TTC549 (cell line): ENCODE results near the gene STAMBPL1.
"Not testable (repeated sequence)": the region's sequence is repeated elsewhere in the genome, so short reads cannot be mapped to it uniquely, and the experiment has no call there.

Experiments
- FAIRE-seq: peaks from 2 replicates; lab custom pipeline; 2012; peaks lifted over from hg19 to GRCh38; lab: Jason Lieb, UNC

STAMBPL1 gene

GRCh38 chr10:88879534-88880281, at the start of gene STAMBPL1:
Gene STAMBPL1 (plus strand): TSS chr10:88880245. CDS start chr10:88901709, 21,464 bp downstream.
- no peak for FAIRE-seq

DNA sequence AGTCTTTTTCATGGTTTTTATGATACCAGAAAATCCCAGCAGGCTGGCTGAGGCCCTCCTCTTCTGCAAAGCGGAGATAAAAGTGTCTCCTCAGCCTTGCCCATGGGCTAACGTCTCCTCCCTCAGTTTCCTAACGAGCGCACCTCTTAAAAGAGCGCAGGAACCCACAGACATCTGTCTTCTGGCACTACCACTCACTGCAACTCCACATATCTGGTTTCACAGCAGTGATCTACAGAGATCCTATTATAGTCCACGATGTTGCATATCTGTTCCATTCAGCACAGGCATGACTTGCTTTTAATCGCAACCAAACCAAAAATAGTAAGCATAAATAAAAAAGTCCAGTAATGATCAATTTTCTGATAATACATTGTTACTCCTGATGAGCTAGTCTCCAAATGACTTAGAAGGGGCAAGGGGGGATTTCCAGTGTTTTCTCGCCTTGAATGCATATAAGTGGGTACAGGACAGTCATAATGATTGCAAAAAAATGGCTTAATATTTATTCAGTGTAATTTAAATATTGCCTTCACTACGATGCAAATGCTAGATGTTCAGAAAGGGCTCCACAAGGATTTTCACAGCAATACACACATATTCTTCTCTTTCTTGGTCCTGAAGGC, 49.3 kb upstream of the STAMBPL1 start:
- FAIRE-seq = no peak

- no peak for FAIRE-seq
Measured at GRCh38 chr10:88831709-88832108, 48.3 kb upstream of the STAMBPL1 start.

DNA sequence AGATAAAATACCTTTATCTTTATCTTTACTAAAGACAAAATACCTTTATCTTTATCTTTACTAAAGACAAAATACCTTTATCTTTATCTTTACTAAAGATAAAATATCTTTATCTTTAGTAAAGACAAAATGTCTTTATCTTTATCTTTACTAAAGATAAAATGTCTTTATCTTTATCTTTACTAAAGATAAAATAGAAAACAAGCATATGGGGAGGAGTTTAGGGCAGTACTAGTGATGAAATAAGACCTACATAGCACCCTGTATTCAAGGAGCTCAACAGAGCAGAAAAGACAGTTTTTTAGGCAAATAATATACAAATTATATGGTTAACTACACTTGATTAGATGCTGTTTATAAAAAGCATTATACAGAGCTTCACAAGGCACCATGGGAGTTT, 47.7 kb upstream of the STAMBPL1 start:
- FAIRE-seq = no peak

DNA sequence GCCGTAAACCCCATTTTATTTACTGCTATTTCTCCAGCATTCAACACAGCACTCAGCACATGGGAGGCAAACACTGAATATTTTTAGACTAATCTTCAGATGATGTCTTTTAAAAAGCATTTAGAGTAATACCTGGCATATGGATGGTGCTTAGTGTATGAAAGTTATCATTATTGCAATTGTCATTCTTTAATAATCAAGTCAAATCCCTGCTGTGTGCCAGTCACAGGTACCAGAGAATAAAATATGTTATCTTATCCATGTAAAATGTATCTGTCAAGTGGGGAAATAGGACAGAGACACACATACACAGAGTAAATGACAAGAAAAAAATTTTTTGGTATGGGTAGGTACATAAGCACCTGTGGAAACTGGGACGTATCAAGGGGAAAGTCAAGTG, 46.9 kb upstream of the STAMBPL1 start:
- no peak for FAIRE-seq

DNA sequence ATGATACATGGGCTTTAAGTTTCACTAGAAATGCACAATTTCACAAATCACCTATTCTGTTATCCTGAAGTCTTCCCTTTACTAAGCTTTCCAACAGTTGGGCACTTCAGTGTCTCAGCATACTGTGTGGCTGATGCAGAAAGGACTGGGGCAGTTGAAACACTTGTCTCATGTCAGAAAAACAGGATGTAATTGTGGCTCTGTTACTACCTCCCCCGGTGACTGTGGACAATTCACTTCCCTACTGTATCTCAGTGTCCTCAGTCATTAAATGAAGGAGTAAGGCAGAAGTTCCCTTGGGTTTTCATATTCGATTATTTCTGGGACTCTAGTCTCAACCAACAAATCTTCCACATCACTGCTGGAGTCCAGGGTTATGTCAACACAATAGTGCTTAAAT, 46.3 kb upstream of the STAMBPL1 start:
- no peak for FAIRE-seq

GRCh38 chr10:88835096-88835909, 44.7 kb upstream of the STAMBPL1 start:
- FAIRE-seq = peak; percentile 41

GRCh38 chr10:88835910-88836221, 44.2 kb upstream of the STAMBPL1 start:
- no peak for FAIRE-seq

GRCh38 chr10:88837632-88838031, 42.4 kb upstream of the STAMBPL1 start:
- not testable (repeated sequence) for FAIRE-seq

DNA sequence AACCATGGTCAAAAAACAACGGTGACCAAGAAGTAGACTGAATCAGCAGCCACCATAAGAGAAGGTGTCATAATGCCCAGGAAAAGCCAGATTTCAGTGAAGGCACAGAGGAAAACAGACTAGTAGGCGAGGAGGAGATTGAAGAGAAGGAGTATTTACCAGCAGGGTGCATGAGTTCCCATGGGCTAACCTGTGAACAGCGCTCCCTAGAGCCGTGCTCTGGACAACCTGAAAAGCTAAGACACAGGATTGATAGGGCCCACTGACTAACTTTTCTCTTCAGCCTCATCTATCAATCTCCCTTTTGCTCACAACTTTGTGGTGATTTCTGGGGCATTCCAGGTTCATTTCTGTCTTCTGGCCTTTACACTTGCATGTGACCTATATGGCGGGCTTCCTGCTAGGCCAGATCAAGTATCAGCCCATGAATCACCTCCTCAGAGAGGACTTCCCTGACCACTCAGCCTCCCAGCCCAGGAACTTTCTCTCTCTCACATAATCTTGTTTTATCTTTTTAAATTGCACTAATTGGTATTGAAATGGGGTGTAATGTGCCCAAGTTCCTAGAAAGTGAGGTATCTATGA, 41.2 kb upstream of the STAMBPL1 start:
- FAIRE-seq = no peak

DNA sequence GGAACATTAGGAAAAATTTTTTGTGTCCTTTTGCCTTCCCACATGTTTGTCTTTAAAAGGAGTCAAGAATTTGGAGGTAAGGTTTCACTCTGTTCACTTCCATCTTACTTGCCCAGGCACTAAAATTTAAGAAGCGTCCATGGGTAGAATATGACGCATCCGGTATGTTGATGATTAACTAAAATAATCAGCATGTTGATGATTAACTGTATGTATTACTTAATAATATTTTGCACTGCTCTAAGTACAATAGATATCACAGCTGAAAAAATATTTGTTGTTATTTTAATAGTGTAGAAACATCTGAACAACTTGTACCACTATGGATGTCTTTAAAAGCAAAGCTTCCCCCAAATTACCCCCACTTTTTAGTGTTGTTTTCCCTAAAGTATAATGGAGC, 39.9 kb upstream of the STAMBPL1 start:
- no peak for FAIRE-seq

- FAIRE-seq = no peak
Measured at GRCh38 chr10:88840881-88841280, 39.2 kb upstream of the STAMBPL1 start.

DNA sequence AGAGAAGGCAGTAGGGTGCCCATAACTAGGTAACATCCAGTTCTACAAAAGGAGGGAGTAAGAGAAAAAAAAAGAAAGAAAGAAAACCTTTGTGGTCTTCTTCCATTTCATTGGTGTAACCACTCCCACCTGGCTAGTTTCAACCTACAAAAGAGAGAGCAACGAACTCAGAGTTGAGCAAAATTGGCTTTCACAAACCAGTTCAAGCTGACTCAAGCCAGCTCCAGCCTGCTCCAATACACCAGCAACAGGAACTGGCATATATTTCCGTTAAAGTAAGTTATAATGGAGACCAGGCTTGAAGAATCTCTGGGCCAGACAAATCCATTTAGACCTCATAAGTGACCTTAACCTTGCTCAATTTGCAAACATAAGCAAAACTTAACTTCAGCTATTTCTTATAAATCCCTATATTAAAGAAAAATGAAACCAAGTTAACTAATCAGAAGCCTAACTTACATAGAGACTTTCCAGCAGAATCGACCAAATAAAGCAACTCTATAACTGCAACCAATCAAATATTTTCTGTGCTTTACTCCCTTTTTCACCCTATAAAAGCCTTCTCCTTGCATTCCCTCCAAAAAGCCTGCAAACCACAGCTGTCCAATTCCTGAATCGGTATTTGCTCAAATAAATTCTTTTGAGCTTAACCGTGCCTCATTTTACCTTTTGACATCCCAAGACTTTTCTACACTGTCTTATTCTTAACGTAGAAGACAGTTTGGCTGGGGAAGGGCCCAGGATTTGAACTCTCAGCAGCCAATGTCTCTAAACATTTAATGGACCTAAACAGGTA, 38.5 kb upstream of the STAMBPL1 start:
- no peak for FAIRE-seq

DNA sequence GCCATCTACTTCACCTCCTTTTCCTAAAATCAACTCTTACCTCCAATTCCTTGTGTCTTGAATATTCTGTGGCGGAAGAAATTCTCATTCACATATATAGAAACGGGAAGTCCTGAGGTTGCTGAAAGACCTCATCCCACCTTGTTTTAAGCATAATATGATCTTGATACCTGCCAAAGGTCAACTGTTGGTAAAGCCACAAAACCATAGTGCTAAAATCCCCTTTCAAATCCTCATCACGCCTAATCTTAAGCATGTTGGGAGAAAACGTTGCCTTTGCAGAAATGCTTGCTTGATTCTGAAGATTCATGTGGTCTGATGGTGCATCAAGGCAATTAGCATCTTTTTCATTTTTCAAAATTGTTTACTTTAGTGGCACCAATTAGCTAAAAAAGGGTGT, 36.9 kb upstream of the STAMBPL1 start:
- FAIRE-seq = no peak

- FAIRE-seq = no peak
Measured at GRCh38 chr10:88848499-88848898, 31.5 kb upstream of the STAMBPL1 start.

DNA sequence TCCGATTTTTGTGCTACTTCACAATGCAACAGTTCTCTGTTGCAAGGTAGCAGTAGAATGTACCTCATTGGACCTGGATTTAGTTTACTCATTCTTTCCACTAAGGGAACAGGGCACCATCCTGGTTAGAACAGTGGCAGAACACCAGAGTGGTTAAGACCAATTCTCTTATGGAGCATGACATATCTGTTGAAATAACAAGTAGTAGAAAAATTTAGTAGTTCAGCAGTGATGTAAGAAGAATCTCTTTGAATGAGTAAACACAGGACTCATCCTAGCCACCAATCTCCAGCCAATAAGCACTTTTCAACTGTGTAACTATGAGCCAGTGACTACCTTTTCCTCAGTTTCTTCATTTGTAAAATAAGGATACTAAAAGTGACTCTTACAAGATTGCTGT, 30.8 kb upstream of the STAMBPL1 start:
- no peak for FAIRE-seq

DNA sequence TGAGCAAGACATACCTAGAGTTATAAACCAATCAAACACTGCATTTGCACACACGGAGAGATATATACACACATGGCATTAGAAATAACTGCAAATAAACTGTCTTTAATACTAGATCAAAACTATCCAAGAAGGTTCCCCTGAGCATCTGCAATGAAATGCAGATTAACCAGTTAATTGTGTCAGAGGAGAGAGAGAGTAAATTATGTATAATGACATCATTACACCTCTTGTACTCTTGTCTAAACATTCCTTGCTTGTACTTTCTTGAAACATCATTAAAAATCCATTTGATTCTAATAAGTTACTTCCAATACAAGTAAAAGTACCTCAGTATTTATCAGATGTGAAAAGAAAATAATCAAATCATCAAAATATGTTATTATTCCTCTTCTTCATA, 29.3 kb upstream of the STAMBPL1 start:
- FAIRE-seq = no peak

DNA sequence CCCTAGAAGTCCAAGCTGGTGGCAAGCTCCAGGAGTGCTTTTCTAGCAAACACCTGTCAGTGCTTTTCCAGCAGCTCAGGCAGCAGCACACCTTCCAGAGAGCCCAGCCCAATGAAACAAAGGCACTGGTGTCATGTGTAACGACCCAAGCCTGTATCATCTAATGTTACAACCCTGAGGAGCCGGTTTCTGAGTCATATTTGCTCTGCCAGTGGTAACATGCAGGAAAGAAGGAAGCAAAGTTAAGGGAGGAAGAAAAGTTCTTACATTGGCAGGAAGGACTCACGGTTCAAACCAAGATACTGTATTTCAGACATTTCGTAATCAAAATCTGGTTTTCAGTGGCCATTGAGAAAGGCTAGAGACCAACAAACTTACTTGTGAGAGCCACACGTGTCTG, 28.3 kb upstream of the STAMBPL1 start, which contains the start of gene ANKRD22:
TSS of gene ANKRD22 (minus strand) at position 139 of the 400 bp plus-strand sequence. CDS start 237 bp downstream, outside the sequence.
- no peak for FAIRE-seq

DNA sequence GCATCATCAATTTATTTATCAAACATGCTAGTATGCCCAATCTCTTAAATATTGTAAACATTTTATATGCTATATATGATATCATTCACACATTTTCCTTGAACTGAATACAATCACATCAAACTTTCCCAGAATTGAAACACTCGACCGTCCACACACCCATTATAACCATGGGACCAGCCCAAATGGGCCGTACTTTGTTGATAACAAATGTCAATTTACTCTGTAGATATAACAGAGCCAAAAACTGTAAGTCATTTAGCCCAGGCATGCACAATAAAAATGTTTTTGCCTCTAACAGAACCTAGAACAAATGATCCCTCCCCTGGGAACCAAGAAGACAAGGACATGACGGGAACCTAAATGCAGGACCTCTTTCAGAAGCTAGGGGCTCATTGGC, 27.7 kb upstream of the STAMBPL1 start:
- no peak for FAIRE-seq

DNA sequence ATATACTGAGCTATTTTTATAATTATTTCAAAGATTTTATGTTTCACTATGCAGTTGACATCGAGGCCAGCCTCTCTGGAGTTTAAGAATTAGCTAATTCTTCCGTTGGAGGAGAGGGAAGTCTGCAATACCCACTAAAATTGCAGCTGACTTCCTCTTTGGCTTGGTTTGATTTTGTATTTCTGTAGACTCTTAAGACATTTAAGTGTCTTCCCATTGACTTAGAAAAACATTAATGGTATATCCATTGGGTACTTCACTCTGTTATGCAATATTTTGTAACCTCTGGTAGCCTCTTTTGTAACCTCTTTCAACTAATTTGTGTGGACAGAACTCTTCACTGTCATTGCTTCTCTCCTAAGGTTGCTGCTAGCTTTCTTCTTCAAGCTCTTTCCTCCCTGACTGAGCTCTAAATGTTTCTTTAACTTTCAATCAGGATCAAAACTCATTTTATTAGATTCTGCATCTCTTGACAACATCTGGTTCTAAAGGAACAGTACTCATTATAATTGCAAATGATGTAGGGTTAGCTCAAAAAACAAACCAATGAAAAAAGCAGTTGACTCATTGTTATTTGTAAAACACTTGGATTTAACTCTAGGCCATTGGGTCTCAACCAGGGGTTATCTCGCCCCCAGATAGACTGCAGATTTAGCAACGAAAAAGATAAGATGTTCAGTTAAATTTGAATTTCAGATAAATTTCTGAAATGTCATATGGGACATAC, 26.7 kb upstream of the STAMBPL1 start:
- no peak for FAIRE-seq

DNA sequence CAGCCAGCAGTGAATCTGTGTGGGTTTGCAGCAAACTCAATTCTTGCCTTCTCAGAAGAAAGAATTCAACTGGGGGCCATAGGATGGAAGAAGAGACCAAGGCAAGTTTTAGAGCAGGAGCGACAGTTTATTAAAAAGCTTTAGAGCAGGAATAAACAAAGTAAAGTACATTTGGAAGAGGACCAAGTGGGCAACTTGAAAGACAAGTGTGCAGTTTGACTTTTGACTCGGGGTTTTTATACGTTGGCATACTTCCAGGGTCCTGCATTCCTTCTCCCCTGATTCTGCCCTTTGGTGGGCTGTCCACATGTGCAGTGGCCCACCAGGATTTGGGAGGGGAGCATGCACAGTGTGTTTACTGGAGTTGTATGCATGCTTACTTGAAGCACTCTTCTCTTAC, 25.4 kb upstream of the STAMBPL1 start:
- no peak for FAIRE-seq
